HUDEP-2 (cell line): Measurements from ENCODE around the gene PDIA4.
"Not testable (repeated sequence)": the region's sequence is repeated elsewhere in the genome, so short reads cannot be mapped to it uniquely, and the experiment has no call there.

Experiments
- DNase-seq, 76 experiments: peaks; one replicate each; lab custom pipeline; 2025; ENCODE audit not compliant: unreplicated experiment in 76 of 76; lab: John Stamatoyannopoulos, UW

PDIA4 gene

DNA sequence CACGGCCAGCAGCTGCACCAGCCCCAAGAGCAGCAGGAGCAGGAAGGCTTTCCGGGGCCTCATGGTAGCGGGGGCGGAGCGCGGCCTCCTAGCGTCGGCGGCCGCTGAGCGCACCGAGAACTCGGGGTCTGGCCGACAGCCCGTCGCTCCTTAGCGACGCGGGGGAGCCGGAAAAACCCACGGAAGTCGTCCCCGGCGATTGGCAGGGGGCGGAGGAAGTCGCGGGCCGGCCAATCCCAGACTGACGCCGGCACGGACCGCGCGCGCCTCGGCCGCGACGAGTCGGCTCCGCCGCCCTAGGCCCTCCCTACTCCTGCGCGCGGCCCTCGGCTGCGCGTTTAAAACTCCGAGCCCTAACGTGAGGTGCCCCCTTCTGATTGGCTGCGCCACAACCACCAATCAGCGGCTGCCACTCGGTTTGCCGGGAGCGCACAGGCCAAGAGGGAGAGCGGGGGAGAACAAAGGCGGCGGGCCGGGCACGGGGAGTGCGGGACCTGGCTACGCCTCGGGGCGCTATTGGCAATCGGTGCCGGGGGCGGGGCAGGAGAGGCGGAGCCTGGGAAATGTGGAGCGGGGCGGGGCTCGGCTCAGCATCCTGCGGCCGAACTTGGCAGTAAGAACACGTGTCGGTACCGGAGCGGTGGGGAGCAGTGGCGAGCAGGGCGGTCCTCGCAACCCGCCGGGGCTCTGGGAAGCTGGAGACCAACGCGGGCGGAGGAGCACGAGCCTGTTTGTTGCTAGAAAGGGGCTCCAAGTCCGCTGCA, at the start of gene PDIA4:
PDIA4 (minus strand) TSS at position 160 of the 764 bp plus-strand sequence; CDS start at position 63, 97 bp downstream.
- DNase-seq = peak; percentile 65 to 99 (median 98)

DNA sequence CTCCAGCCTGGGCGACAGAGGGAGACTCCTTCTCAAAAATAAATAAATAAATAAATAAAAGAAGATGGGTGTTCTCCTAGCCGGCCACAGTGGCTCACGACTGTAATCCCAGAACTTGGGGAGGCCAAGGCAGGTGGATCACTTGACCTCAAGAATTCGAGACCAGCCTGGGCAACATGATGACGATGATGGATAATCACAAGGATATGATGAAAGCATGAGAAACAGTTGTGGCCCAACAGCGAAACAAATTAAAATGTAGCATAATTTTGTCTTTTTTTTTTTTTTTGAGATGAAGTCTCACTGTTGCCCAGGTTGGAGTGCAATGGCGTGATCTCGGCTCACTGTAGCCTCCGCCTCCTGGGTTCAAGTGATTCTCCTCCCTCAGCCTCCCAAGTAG, 49.3 kb upstream of the PDIA4 start:
- no peak for DNase-seq

DNA sequence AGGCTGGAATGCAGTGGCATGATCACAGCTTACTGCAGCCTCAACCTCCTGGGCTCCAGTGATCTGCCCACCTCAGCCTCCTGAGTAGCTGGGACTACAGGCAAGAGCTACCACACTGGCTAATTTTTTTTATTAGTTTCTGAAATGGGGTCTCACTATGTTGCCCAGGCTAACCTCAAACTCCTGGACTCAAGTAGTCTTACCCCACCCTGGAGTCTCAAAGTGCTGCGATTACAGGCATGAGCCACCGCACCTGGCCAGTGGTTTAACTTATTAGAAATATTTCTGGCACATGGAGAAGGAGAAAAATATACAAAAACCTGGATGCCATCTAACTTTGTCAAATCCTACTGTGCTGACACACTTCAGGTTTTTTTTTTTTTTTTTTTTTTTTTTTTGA, 47.0 kb upstream of the PDIA4 start:
- no peak for DNase-seq

- no peak for DNase-seq
These were observed 46.0 kb upstream of the PDIA4 start for GRCh38 chr7:149074116-149074885.

GRCh38 chr7:149072438-149072775, 44.1 kb upstream of the PDIA4 start:
- no peak for DNase-seq

- DNase-seq = peak in 74 of 76 experiments; percentile 12 to 84 (median 68)
These were observed 43.5 kb upstream of the PDIA4 start for GRCh38 chr7:149071641-149072437.

DNA sequence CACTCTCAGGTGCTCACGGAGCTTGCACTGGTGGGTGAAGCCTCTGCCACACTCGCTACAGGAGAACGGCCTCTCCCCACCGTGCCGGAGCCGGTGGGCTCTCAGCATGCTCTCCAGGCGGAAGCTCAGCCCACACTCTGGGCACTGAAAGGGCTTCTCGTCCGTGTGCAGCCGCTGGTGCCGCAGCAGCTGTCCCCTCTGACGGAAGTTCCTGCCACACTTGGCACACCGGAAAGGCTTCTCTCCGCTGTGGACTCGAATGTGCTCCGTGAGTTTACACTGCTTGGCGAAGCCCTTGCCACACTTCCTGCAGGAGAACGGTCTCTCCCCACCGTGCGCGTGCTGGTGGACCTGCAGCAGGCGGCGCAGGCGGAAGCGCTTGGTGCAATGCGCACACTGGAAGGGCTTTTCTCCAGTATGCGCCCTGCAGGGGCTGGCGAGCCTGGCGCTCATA, 42.9 kb upstream of the PDIA4 start:
- DNase-seq = peak in 28 of 76 experiments; percentile 1 to 54 (median 22)

DNA sequence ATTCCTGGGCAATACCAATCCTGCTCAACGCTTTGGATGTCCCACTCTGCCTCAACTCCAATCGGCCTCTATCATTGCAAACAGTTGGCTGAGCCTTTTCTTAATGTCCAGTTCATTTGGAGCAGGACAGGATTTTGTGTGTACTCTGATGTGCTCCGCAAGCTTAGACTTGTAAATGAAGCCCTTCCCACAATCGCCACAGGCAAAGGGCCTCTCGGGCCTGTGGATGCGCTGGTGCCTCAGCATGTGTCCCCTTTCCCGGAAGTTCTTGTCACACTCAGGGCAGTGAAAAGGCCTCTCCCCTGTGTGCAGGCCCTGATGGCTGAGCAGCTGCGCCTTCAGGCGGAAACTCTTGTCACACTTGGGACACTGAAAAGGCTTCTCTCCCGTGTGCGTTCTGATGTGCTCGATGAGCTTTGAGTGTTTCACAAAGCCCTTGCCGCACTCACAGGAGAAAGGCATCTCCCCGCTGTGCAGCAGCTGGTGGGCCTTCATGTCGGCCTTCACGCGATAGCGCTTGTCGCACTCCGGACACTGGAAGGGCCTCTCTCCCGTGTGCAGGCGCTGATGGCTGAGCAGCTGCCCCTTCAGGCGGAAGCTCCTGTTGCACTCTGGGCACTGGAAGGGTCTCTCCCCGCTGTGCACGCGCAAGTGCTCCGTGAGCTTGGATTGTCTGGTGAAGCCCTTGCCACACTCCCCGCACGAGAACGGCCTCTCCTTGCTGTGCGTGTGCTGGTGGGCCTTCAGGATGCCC, 42.2 kb upstream of the PDIA4 start:
- DNase-seq = no peak

DNA sequence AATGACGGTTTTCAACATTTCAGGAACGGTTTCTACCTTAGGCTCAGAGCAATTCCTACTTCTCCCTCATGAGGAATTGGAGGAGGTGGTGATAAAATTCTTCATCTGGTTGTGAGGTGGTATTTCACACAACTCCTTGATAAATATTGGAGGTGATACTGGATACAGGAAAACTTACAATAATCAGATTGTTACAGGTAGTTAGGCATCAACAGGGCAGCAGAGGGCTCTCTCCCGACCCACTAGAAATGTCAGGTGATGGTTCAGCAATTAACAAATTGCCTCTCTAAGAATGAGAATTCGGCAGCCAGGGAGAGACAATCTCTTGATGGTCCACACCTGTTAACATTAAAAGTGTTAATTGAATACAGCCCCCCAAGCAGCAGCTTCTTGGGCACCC, 39.6 kb upstream of the PDIA4 start:
- DNase-seq = no peak

DNA sequence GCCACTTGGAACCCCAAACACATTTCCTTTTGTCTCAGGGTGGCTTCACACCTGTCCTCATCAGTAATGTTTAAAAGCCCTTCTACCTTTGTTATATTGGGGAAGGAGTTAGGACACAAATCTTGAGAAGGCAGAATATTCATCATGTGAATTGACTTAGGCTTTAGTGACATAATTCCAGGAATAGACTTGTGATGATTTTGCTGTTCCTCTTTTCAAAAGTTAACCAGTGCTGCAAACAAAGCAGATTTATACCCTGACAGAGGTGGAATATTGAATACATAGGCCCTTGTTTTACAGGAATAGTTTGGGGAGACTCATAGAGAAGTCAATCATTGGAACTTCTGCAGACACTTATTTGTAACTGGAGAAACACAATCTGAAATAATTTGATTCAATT, 35.2 kb upstream of the PDIA4 start:
- no peak for DNase-seq

- not testable (repeated sequence) for DNase-seq
These were observed 34.1 kb upstream of the PDIA4 start for GRCh38 chr7:149062217-149062899.

DNA sequence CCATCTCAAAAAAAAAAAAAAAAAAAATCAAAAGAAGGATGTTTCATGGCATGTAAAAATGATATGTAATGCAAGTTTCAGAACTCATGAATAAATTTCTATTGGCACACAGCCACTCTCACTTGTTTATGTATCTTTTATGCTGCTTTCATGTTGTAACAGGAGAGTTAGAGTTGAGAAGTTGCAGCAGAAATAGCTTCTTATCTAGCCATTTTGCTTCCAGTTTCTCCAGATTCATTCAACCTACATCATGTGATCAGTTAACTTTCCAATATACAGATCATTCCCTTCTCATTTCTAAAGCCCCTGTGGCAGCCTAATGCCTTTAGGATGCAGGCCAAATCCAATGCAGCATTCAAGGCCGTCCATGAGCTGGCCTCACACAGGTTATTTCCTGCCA, 31.9 kb upstream of the PDIA4 start:
- DNase-seq = no peak

DNA sequence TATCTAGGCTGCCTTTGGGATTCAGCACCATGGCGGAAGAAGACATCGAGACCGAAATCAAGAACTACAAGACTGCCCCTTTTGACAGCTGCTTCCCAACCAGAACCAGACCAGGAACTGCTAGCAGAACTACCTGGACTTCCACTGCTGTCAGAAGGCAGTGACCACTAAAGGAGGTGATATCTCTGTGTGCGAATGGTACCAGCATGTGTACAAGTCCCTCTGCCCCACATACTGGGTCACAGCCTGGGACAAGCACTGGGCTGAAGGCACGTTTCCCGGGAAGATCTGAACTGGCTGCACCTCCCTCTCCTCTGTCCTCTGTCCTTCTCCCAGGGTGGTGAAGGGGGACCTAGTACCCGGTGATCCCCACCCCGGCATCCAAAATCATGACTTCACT, 25.6 kb upstream of the PDIA4 start:
- no peak for DNase-seq

GRCh38 chr7:149053384-149053783, 25.1 kb upstream of the PDIA4 start:
- no peak for DNase-seq

DNA sequence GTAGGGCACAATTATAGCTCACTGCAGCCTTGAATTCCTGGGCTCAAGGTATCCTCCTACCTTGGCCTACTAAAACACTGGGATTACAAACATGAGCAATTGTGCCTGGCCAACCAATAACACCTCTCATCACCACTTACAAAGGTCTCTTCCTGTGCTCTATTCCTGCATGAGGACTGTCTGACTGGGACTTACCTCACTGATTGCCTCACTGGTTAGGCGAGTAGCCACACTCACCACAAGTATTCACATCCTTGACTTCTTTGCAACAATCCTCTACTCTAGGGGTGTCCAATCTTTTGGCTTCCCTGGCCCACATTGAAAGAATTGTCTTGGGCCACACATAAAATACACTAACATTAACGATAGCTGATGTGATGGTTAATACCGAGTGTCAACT, 22.6 kb upstream of the PDIA4 start:
- DNase-seq = no peak

GRCh38 chr7:149048805-149049204, 20.5 kb upstream of the PDIA4 start:
- no peak for DNase-seq

DNA sequence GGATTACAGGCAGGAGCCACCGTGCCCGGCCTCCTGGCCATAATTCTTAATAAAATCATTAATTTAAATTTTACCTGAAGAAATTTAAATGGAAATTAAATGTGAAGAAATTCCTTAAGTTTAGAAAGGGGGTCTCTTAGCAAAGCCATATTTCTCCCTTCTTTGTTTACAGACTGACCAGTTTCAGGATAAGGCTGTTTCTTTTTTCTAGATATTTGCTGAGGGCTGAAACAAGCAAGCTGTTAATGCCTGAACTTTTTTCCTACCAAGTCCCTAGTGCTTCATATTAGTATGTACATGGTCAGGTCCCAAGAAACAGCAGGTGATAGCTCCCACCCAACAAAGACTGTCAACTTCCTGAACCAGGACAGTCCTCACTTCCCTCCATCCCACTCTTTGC, 18.1 kb upstream of the PDIA4 start:
- no peak for DNase-seq

- DNase-seq = no peak
These were observed 15.6 kb upstream of the PDIA4 start for GRCh38 chr7:149043936-149044335.

- no peak for DNase-seq
These were observed 13.0 kb upstream of the PDIA4 start for GRCh38 chr7:149041350-149041749.

DNA sequence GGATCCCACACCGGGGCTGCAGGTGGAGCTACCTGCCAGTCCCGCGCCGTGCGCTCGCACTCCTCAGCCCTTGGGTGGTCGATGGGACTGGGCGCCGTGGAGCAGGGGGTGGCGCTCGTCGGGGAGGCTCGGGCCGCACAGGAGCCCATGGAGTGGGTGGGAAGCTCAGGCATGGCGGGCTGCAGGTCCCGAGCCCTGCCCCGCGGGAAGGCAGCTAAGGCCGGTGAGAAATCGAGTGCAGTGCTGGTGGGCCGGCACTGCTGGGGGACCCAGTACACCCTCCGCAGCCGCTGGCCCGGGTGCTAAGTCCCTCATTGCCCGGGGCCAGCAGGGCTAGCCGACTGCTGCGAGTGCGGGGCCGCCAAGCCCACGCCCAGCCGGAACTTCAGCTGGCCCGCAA, 10.3 kb upstream of the PDIA4 start:
- DNase-seq = not testable (repeated sequence)
